Measurements from ENCODE around the gene PAM.

- TF ChIP-seq, protein P1, sequence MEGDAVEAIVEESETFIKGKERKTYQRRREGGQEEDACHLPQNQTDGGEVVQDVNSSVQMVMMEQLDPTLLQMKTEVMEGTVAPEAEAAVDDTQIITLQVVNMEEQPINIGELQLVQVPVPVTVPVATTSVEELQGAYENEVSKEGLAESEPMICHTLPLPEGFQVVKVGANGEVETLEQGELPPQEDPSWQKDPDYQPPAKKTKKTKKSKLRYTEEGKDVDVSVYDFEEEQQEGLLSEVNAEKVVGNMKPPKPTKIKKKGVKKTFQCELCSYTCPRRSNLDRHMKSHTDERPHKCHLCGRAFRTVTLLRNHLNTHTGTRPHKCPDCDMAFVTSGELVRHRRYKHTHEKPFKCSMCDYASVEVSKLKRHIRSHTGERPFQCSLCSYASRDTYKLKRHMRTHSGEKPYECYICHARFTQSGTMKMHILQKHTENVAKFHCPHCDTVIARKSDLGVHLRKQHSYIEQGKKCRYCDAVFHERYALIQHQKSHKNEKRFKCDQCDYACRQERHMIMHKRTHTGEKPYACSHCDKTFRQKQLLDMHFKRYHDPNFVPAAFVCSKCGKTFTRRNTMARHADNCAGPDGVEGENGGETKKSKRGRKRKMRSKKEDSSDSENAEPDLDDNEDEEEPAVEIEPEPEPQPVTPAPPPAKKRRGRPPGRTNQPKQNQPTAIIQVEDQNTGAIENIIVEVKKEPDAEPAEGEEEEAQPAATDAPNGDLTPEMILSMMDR (IDR thresholded peaks at IDR 0.05): no peak
- TF ChIP-seq POLR2A (IDR thresholded peaks at IDR 0.05): no peak
- TF ChIP-seq EP300 (IDR thresholded peaks at IDR 0.05): no peak
These were observed 108.0 kb downstream of the PAM start for GRCh38 chr5:102863058-102863457.
